Left lung (tissue), 10 donors: ENCODE results near the gene ETNK1. TPM values are rescaled to one million over a fixed set of nuclear protein-coding genes. Genes with fewer than 3 reads are reported as not detected.

Source experiments
- ATAC-seq: fragments of 200-7000 bp; cut with Tn5 transposase; one replicate; pipeline ENCODE4 v1.9.1; 2020; ENCODE audit warnings: moderate library complexity
- DNase-seq, 4 donors: peaks; one replicate each; pipeline ENCODE4 v3.0.0-alpha.2; 2013 to 2020
- H3K27ac ChIP-seq, 2 donors: fragments of 200-600 bp; sonication (generic) in 1 of 2; one replicate each; pipeline versions ENCODE4 v1.5.0 to v1.8.0; 2020 to 2021
- H3K27me3 ChIP-seq, 2 donors: fragments of 200-600 bp; sonication (generic) in 1 of 2; one replicate each; pipeline versions ENCODE4 v1.5.0 to v1.8.0; 2020 to 2021
- H3K36me3 ChIP-seq, 2 donors: fragments of 200-600 bp; sonication (generic) in 1 of 2; one replicate each; pipeline versions ENCODE4 v1.5.0 to v1.8.0; 2020 to 2021
- H3K4me1 ChIP-seq, 2 donors: fragments of 200-600 bp; one replicate each; pipeline ENCODE4 v1.8.0; 2021
- H3K4me3 ChIP-seq, 2 donors: fragments of 200-600 bp; sonication (generic) in 1 of 2; one replicate each; pipeline versions ENCODE4 v1.5.0 to v1.8.0; 2020 to 2021; ENCODE audit warnings: mild to moderate bottlenecking in 1 of 2
- H3K9me3 ChIP-seq, 2 donors: fragments of 200-600 bp; sonication (generic) in 1 of 2; one replicate each; pipeline versions ENCODE4 v1.5.0 to v1.8.0; 2020 to 2021
- intact Hi-C, 2 donors: fragments of 100-400 bp; cut with DNase I; formaldehyde crosslinking; loops; one replicate each; pipeline versions ENCODE4 v1.11.2 to v1.14.2; 2022
- polyA plus RNA-seq, 6 donors: library from polyadenylated mRNA; unstranded; fragments of 120-200 nt; gene quantifications; one replicate each; pipeline ENCODE4 v1.2.1, GENCODE V29; 2013; ENCODE audit not compliant: insufficient read length in 6 of 6
- total RNA-seq, 2 donors: library from RNA; stranded (reverse); fragmentation: NEBNext Ultra II Directional; extraction: Animal tissue kit (Norgen Biotek cat#: 25700); gene quantifications; one replicate each; pipeline ENCODE4 v1.2.1, GENCODE V29; 2021
- TF ChIP-seq, protein P1 (sequence below), 2 donors: fragments of 200-600 bp; sonication (generic) in 1 of 2; IDR thresholded peaks; one replicate each; pipeline versions ENCODE4 v1.5.0 to v1.8.0; 2021; ENCODE audit warnings: antibody characterized with exemption in 2 of 2
- donor health status: DM: no; HTN: yes; CAD: no.
- donor health status: DM: no; HTN: no; CAD: no.

ETNK1 gene
- total and polyA plus RNA-seq, 8 donors, result 55.4 to 73.7 (median 67.3) TPM

DNA sequence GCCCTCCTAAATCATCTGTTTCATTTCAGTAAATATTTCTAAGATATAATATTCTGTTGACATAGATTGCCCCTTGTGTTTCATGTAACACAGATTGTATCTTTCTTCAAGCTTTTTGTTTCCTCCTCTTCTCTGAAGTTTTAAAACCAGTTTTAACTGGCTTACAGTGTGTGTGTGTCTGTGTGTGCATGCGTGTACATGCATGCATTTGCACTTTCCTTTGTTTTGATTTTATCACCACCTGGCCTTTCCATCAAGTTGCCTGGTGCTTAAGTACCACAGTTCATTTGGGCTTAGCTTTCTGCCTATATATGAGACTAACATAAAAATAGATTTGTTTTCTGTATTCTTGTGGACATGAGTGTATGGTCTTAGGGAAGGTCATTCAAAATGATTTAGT, 31.9 kb downstream of the ETNK1 start:
- TF ChIP-seq, protein P1, sequence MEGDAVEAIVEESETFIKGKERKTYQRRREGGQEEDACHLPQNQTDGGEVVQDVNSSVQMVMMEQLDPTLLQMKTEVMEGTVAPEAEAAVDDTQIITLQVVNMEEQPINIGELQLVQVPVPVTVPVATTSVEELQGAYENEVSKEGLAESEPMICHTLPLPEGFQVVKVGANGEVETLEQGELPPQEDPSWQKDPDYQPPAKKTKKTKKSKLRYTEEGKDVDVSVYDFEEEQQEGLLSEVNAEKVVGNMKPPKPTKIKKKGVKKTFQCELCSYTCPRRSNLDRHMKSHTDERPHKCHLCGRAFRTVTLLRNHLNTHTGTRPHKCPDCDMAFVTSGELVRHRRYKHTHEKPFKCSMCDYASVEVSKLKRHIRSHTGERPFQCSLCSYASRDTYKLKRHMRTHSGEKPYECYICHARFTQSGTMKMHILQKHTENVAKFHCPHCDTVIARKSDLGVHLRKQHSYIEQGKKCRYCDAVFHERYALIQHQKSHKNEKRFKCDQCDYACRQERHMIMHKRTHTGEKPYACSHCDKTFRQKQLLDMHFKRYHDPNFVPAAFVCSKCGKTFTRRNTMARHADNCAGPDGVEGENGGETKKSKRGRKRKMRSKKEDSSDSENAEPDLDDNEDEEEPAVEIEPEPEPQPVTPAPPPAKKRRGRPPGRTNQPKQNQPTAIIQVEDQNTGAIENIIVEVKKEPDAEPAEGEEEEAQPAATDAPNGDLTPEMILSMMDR (IDR thresholded peaks at IDR 0.05), result no peak
- ATAC-seq (no peak), DNase-seq (no peak)
- Histone ChIP-seq H3K36me3 (peaks cover 0 to 21% of the 10 kb centered on the region in 2 donors), H3K27ac (no peak overlapping the region), H3K4me3 (no peak overlapping the region), H3K27me3 (no peaks in the 10 kb centered on the region), H3K9me3 (no peaks in the 10 kb centered on the region), H3K4me1 (peaks cover 0 to 14% of the 10 kb centered on the region in 2 donors)
- intact Hi-C loops, result no loop called here

DNA sequence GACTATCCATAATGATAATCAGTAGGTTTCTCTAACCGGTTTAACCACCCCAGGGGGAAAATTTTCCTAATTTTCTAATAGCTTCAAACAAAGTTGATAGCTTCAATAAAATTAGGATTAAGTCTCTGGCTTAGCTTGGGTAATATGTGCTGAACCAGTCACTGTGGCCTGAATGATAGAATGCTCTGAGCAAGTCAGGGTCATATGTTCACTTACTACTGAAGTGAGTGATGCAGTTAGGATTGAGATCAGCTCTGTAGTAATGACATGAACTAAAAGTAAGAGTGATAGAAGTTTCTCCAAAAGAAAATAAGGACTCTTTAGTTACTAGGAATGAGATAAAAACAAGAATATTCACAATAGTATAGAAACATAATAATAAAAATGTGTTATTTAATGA, 32.6 kb downstream of the ETNK1 start:
- ATAC-seq (no peak), DNase-seq (no peak)
- H3K27me3 ChIP-seq, result no peaks in the 10 kb centered on the region
- TF ChIP-seq, protein P1 (IDR thresholded peaks at IDR 0.05), result no peak
- H3K9me3 ChIP-seq, result no peaks in the 10 kb centered on the region
- intact Hi-C loops, result no loop called here
- H3K27ac ChIP-seq, result no peak overlapping the region
- peaks cover 0 to 21% of the 10 kb centered on the region in 2 donors for H3K36me3 ChIP-seq
- H3K4me3 ChIP-seq, result no peak overlapping the region
- peaks cover 0 to 14% of the 10 kb centered on the region in 2 donors for H3K4me1 ChIP-seq

DNA sequence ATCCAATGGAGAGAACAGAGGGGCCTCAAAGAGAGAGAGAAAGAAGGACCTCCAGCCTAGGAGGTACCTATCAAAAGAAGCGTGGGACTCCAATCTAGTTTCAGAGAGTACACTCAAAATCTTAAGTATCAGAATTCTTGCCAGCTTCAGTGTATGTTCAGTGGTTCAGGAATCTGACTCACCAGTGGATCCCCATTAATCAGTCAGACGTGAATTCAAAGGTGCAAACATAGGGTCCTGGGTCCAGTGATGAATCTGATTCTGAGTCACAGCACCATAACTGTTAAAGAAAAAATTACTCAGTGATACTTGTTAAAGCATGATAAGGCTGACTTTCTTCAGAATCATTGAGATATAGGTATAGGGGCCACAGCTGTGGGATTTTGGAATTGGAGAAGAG, 33.2 kb downstream of the ETNK1 start:
- intact Hi-C loops, result no loop called here
- no peaks in the 10 kb centered on the region for H3K27me3 ChIP-seq
- no peak overlapping the region for H3K27ac ChIP-seq
- no peak overlapping the region for H3K4me3 ChIP-seq
- ATAC-seq (peak; percentile 54), DNase-seq (no peak)
- H3K36me3 ChIP-seq, result peaks cover 0 to 21% of the 10 kb centered on the region in 2 donors
- TF ChIP-seq, protein P1 (IDR thresholded peaks at IDR 0.05), result no peak
- peaks cover 0 to 9% of the 10 kb centered on the region in 2 donors for H3K4me1 ChIP-seq
- H3K9me3 ChIP-seq, result no peaks in the 10 kb centered on the region

DNA sequence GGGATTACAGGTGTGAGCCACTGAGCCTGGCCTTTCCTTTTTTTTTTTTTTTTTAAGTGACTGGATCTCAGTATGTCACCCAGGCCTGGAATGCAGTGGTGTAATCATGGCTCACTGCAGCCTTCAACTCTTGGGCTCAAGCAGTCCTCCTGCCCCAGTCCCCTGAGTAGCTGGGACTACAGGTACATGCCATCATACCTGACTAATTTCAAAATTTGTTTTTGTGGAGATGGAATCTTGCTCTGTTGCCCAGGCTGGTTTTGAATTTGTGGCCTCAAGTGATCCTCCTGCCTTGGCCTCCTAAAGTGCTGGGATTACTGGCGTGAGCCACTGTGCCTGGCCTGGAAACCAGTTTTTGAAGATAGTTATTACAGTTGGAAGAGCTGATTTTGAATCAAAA, 37.4 kb downstream of the ETNK1 start:
- H3K27ac ChIP-seq, result no peak overlapping the region
- no peak overlapping the region for H3K4me3 ChIP-seq
- TF ChIP-seq, protein P1 (IDR thresholded peaks at IDR 0.05), result no peak
- intact Hi-C loops, result no loop called here
- H3K27me3 ChIP-seq, result no peaks in the 10 kb centered on the region
- peaks cover 0 to 19% of the 10 kb centered on the region in 2 donors for H3K36me3 ChIP-seq
- no peaks in the 10 kb centered on the region for H3K9me3 ChIP-seq
- no peak for ATAC-seq
- H3K4me1 ChIP-seq, result no peaks in the 10 kb centered on the region
- no peak for DNase-seq

DNA sequence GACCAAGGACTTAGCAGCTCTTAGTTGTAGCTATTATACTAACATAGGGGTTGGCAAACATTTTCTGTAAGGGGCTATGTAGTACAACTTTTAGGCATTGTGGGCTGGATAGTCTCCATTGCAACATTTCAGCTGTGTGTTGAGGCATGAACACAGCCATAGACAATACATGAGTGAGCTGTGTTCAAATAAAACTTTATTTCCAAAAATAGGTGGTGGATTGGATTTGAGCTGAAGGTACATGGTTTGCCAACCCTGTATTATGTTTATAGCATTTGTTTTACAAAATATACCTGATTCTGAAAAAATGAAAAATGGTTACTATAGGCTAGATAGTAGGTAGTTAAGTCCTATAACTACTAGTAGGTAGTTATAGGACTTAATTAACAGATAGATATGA, 40.5 kb downstream of the ETNK1 start:
- no peak overlapping the region for H3K27ac ChIP-seq
- DNase-seq, result no peak
- H3K4me1 ChIP-seq, result no peaks in the 10 kb centered on the region
- H3K27me3 ChIP-seq, result no peaks in the 10 kb centered on the region
- peaks cover 0 to 14% of the 10 kb centered on the region in 2 donors for H3K36me3 ChIP-seq
- intact Hi-C loops, result no loop called here
- ATAC-seq, result no peak
- TF ChIP-seq, protein P1 (IDR thresholded peaks at IDR 0.05), result no peak
- H3K4me3 ChIP-seq, result no peak overlapping the region
- H3K9me3 ChIP-seq, result no peaks in the 10 kb centered on the region
